GM19043 (cell line): ENCODE data around the gene RICTOR.
"Not testable (repeated sequence)": the region's sequence is repeated elsewhere in the genome, so short reads cannot be mapped to it uniquely, and the experiment has no call there.

Experiments used
- ATAC-seq: cut with Tn5 transposase; IDR thresholded peaks from one replicate; pipeline ENCODE4 v1.9.1; 2021; ENCODE audit warnings: low read depth; ENCODE audit not compliant: unreplicated experiment

Gene RICTOR

GRCh38 chr5:39057734-39058133 is 16.5 kb downstream of the RICTOR start:
- ATAC-seq, result peak; percentile 55

DNA sequence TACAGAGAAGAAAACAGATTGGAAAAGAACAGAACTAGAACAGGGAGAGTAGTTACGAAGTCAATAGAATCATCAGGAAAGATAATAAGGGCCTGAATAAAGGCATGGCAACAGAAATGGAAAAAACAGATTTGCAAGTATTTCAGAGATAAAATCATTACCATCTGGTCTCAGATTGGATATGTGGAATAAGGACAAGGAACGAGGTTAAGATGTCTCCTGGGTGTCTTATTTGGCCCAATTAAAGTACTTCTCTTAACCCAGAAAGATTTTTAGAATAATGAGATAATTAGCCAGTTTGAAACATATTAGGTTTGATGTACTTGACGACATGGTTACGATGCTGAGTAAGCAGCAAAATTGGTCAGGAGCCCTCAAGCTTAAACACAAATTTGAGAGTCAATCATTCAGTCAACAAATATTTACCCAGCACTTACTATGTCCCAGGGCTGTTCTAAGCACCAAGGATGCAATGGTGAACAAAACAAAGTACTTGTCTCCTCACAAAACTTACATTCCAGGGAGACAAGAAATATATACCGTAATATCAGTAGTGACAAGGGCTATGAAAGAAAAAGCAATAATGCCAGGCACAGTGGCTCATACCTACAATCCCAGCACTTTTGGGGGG is 18.3 kb downstream of the RICTOR start:
- ATAC-seq, result no peak

DNA sequence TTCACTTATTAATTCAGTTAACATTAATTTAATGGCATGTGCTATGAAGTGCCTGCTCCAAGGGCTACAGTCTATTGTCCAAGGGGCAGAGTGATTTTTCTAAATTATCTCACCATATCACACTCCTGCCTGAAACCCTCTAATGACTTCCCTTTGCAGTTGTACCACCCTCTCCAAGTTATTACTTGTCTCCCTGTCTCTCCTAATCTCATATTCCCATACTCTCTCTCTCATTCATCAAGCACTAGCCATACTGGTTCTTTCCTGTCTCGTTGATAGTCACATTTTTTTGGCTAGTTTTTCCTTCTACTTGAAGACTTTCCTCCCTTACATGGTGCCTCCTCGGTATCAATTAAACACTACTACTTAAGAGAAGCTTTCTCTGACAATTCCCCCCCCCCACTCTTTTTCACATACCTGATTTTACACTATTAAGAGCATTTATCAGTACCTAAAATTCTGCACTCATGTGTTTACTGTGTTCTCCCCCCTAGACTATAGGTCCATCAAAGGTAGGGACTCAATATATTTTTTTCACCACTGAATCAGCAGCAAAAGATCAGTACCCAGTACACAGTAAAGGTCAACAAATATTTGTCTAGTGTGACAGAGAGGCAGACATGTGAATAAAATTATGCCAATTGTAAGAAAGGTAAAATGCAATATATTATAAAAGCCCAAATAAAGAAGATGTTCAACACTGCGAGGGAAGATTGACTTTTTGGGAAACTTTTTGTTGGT is 19.0 kb downstream of the RICTOR start:
- no peak for ATAC-seq

DNA sequence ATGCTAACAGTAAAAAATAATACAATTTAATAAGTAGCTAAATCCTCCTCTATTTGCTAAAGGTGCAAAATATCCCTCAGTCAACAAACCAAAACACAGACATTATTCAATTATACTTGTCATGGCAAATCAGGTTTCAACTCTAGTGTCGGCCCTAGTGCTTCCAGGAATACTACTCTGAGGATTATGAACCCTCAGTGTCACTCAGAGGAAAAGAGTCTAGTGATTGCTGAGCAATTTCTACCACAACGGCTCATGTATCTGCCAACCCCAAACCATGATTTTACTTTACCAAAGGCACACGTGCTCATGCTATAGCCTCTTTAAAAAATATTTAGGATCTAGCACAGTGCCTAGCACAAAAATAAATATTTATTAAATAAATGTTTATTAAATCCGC is 21.0 kb downstream of the RICTOR start:
- ATAC-seq, result no peak

- no peak for ATAC-seq
Observed at GRCh38 chr5:39052141-39052540, 22.1 kb downstream of the RICTOR start.

GRCh38 chr5:39049315-39049714 is 24.9 kb downstream of the RICTOR start:
- no peak for ATAC-seq

GRCh38 chr5:39040875-39041274 is 33.3 kb downstream of the RICTOR start:
- ATAC-seq, result no peak

- not testable (repeated sequence) for ATAC-seq
Observed at GRCh38 chr5:39034493-39034892, 39.7 kb downstream of the RICTOR start.

DNA sequence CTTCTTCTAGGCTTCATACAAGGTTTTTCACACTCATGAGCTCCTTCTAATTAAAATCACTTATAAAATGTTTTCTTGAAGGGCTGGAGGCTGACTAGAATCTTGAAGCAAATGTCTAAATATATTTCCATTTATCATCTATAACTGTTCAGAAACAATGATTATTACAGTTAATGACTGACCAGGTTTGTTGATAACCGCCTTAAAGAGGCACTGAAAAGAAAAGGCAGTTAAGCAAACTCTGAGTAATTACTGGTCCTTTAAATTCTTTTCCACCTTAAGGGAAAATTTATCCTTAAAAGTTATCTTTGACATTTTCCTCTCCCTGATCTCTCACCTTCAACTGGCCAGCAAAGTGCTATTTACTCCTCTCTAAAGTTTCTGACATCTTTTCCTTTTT is 43.2 kb downstream of the RICTOR start:
- ATAC-seq, result no peak

GRCh38 chr5:39025456-39025855 is 48.7 kb downstream of the RICTOR start:
- ATAC-seq, result no peak

- ATAC-seq, result no peak
Observed at GRCh38 chr5:39024884-39025283, 49.3 kb downstream of the RICTOR start.

GRCh38 chr5:39024005-39024404 is 50.2 kb downstream of the RICTOR start:
- no peak for ATAC-seq

DNA sequence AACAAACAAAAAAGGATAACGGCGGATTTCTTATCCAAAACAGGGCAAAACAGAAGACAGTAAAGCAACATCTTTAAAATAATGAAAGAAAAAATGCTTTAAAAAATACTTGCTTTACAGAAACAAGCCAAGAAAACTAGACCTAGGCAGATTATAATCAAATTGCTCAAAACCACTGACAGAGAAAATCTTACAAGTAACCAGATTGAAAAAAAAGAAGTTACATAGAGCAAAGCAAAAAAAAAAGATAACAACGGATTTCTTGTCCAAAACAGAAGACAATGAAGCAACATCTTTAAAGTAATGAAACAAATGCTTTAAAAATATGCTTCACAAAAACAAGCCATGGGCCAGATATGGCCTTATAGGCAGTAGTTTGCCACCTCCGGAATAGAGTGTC is 51.1 kb downstream of the RICTOR start:
- no peak for ATAC-seq

- ATAC-seq, result no peak
Observed at GRCh38 chr5:39022151-39022550, 52.0 kb downstream of the RICTOR start.

DNA sequence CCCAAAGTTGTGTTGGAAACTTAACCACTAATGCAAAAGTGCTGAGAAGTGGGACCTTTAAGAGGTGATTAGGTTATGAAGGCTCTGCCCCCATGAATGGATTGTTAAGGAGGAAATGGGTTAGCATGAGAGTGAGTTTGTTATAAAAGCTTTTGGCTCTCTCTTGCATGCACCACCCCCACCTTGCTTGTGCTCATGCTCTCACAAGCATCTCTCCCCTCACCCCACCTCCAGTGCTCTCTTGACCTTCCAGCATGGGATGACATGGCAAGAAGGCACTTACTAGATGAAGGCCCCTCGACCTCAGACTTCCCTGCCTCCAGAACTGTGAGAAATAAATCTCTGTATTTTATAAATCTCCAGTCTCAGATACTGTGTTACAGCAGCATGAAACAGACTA is 52.8 kb downstream of the RICTOR start:
- no peak for ATAC-seq

- ATAC-seq, result no peak
Observed at GRCh38 chr5:39020458-39020857, 53.7 kb downstream of the RICTOR start.

- no peak for ATAC-seq
Observed at GRCh38 chr5:39019254-39019653, 54.9 kb downstream of the RICTOR start.

GRCh38 chr5:39017504-39017903 is 56.7 kb downstream of the RICTOR start:
- no peak for ATAC-seq

- no peak for ATAC-seq
Observed at GRCh38 chr5:39016587-39017275, 57.5 kb downstream of the RICTOR start.

- ATAC-seq, result no peak
Observed at GRCh38 chr5:39015743-39016586, 58.2 kb downstream of the RICTOR start.

DNA sequence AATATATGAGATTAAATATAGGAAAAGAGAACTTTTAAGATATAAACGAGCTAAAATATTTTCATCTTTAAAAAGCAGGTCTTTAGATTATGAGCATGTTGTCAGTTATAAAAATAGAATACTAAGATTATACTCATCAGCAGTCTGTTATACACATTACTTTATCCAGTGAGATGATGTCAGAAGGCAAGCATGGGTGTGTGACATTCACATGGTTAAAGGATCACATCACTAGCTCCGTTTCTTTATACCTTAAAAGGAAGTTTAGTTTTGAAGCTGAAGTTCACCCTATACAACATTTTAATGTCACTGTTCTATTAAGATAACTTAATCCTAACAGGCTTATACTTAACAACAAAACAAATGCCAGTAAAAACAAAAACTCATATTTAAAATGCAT is 59.6 kb downstream of the RICTOR start:
- ATAC-seq, result no peak
